ENCODE results near the gene TFDP1. TPM values are rescaled to one million over a fixed set of nuclear protein-coding genes. Genes with fewer than 3 reads are reported as not detected.

Gene TFDP1
- polyA plus RNA-seq, 1 experiment: 99.8 TPM

- no peak overlapping the region for H3K4me3 ChIP-seq (ENCODE audit: low read depth, low read length)
- H3K36me3 ChIP-seq (ENCODE audit: control insufficient read depth, insufficient read depth, low read length): peaks cover 43% of the 10 kb centered on the region
- ChIA-PET CTCF (no interaction called here), POLR2A (no interaction called here)
- no peaks in the 10 kb centered on the region for H3K27me3 ChIP-seq (ENCODE audit: control insufficient read depth, insufficient read depth, low read length)
- DNase-seq (ENCODE audit: low read depth): no peak
- TF ChIP-seq CTCF (IDR thresholded peaks at IDR 0.05; ENCODE audit: insufficient read depth, low read depth, low read length): no peak
Measured at GRCh38 chr13:113635709-113636108, 51.2 kb downstream of the TFDP1 start.

- POLR2A ChIA-PET: no interaction called here
Measured at GRCh38 chr13:113636266-113636963, 51.9 kb downstream of the TFDP1 start.

GRCh38 chr13:113637262-113638160 is 53.0 kb downstream of the TFDP1 start:
- TF ChIP-seq CTCF (IDR thresholded peaks at IDR 0.05; ENCODE audit: insufficient read depth, low read depth, low read length): no peak
- ChIA-PET POLR2A (no interaction called here), CTCF (interaction anchor here (1.1 to 1.8 kb wide), 2 partner anchors 11 to 26 kb away, joined by 3 to 4 read pairs; no protein-coding TSS in a partner anchor)
- Histone ChIP-seq H3K27me3 (ENCODE audit: control insufficient read depth, insufficient read depth, low read length) (no peaks in the 10 kb centered on the region), H3K4me3 (ENCODE audit: low read depth, low read length) (no peak overlapping the region), H3K36me3 (ENCODE audit: control insufficient read depth, insufficient read depth, low read length) (peaks cover 36% of the 10 kb centered on the region)
- DNase-seq (ENCODE audit: low read depth): no peak

More at GRCh38 chr13:113636266-113636963, 51.9 kb downstream of the TFDP1 start:
- no peak for TF ChIP-seq CTCF (IDR thresholded peaks at IDR 0.05; ENCODE audit: insufficient read depth, low read depth, low read length)
- H3K36me3 ChIP-seq (ENCODE audit: control insufficient read depth, insufficient read depth, low read length): peaks cover 41% of the 10 kb centered on the region
- DNase-seq (ENCODE audit: low read depth): no peak
- CTCF ChIA-PET: interaction anchor here (1.8 kb wide), 1 partner anchor 10 kb away, joined by 4 read pairs; no protein-coding TSS in a partner anchor
- no peaks in the 10 kb centered on the region for H3K27me3 ChIP-seq (ENCODE audit: control insufficient read depth, insufficient read depth, low read length)
- H3K4me3 ChIP-seq (ENCODE audit: low read depth, low read length): no peak overlapping the region

GRCh38 chr13:113638173-113638746 is 53.7 kb downstream of the TFDP1 start:
- ChIA-PET POLR2A (no interaction called here), CTCF (interaction anchor here (1.1 to 1.3 kb wide), 2 partner anchors 9 to 25 kb away, joined by 3 to 4 read pairs; no protein-coding TSS in a partner anchor)
- TF ChIP-seq CTCF (IDR thresholded peaks at IDR 0.05; ENCODE audit: insufficient read depth, low read depth, low read length): no peak
- peaks cover 36% of the 10 kb centered on the region for H3K36me3 ChIP-seq (ENCODE audit: control insufficient read depth, insufficient read depth, low read length)
- no peak overlapping the region for H3K4me3 ChIP-seq (ENCODE audit: low read depth, low read length)
- DNase-seq (ENCODE audit: low read depth): no peak
- H3K27me3 ChIP-seq (ENCODE audit: control insufficient read depth, insufficient read depth, low read length): no peaks in the 10 kb centered on the region

DNA sequence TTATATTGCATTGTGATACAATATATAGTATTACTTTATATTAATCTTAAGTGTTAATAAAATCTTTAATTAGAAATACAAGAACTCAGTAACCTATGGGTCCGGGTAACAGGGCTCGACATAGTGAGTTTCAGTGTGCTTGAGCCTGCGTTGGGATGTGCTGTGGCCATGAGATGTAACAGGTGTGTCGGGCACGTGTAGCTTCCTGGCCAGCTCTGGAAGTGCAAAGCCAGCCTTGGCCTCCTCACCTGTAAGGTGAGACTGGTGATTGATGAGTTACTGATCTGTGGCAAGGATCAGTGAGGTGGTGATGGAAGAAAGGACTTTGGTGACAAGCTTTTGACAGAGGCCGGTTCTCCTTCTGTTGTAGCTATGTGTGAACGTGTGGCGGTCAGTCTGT is 54.3 kb downstream of the TFDP1 start:
- ChIA-PET POLR2A (no interaction called here), CTCF (interaction anchor here (1.1 to 1.3 kb wide), 2 partner anchors 9 to 24 kb away, joined by 3 to 4 read pairs; no protein-coding TSS in a partner anchor)
- peaks cover 32% of the 10 kb centered on the region for H3K36me3 ChIP-seq (ENCODE audit: control insufficient read depth, insufficient read depth, low read length)
- H3K4me3 ChIP-seq (ENCODE audit: low read depth, low read length): no peak overlapping the region
- TF ChIP-seq CTCF (IDR thresholded peaks at IDR 0.05; ENCODE audit: insufficient read depth, low read depth, low read length): no peak
- no peak for DNase-seq (ENCODE audit: low read depth)
- H3K27me3 ChIP-seq (ENCODE audit: control insufficient read depth, insufficient read depth, low read length): no peaks in the 10 kb centered on the region
